Mucosa of descending colon (tissue), 3 donors: ENCODE results near the gene VOPP1. TPM values are rescaled to one million over a fixed set of nuclear protein-coding genes. Genes with fewer than 3 reads are reported as not detected.

ENCODE experiments used
- ATAC-seq: fragments of 200-7000 bp; cut with Tn5 transposase; one replicate; pipeline ENCODE4 v1.9.1; 2020; ENCODE audit warnings: mild to moderate bottlenecking, moderate library complexity
- DNase-seq, 3 donors: peaks; one replicate each; pipeline ENCODE4 v3.0.0-alpha.2; 2020
- H3K36me3 ChIP-seq: fragments of 200-600 bp; one replicate; pipeline ENCODE4 v1.8.0; 2021; ENCODE audit warnings: low read depth, mild to moderate bottlenecking
- H3K4me1 ChIP-seq: fragments of 200-600 bp; one replicate; pipeline ENCODE4 v1.8.0; 2021; ENCODE audit warnings: low read depth, mild to moderate bottlenecking
- H3K4me3 ChIP-seq: fragments of 200-600 bp; one replicate; pipeline ENCODE4 v1.8.0; 2021; ENCODE audit warnings: mild to moderate bottlenecking
- H3K9me3 ChIP-seq: fragments of 200-600 bp; one replicate; pipeline ENCODE4 v1.8.0; 2021; ENCODE audit warnings: mild to moderate bottlenecking
- intact Hi-C, 2 donors: fragments of 100-400 bp; cut with DNase I in 1 of 2; cut with micrococcal nuclease in 1 of 2; formaldehyde crosslinking; loops; one replicate each; pipeline versions ENCODE4 v1.11.0 to v1.11.1; 2022; cut with DNase I, micrococcal nuclease
- total RNA-seq, 3 donors: library from RNA; stranded (reverse); fragmentation: NEBNext Ultra II Directional in 2 of 3; extraction: Animal tissue kit (Norgen Biotek cat#: 25700) in 2 of 3; gene quantifications; one replicate each; pipeline versions ENCODE4 v1.2.1 to v1.2.4, GENCODE V29; 2021 to 2023
- TF ChIP-seq, protein P1 (sequence below): fragments of 200-600 bp; IDR thresholded peaks from one replicate; pipeline ENCODE4 v1.8.0; 2022; ENCODE audit warnings: antibody characterized with exemption, mild to moderate bottlenecking
- donor health status: DM: no; HTN: no; CAD: no; lungs with moderate emphysema.
- donor health status: DM: no; HTN: no; CAD: no.
- donor health status: DM: no; HTN: yes; CAD: no.

VOPP1 gene
- total RNA-seq, 3 donors from 2014 or later: 57.8 to 83.5 (median 75.2) TPM

DNA sequence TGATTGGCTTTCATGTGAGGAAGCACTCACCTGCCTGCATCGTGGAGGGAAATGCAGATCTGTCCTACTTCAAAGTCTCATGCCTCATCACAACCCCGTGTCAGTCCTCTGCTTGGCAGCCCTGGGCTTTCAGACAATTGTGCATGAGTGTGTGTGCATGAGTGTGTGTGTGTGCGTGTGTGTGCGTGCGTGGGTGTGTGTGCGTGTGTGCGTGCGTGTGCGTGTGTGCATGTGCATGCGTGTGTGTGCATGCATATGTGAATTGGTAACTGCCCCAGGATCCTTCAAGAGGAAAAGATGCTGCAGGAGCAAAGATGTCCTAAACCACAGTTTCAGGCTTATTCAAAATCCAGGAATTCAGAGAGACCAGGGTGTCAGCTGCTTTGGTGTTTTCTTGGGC, 135.8 kb downstream of the VOPP1 start:
- TF ChIP-seq, protein P1, sequence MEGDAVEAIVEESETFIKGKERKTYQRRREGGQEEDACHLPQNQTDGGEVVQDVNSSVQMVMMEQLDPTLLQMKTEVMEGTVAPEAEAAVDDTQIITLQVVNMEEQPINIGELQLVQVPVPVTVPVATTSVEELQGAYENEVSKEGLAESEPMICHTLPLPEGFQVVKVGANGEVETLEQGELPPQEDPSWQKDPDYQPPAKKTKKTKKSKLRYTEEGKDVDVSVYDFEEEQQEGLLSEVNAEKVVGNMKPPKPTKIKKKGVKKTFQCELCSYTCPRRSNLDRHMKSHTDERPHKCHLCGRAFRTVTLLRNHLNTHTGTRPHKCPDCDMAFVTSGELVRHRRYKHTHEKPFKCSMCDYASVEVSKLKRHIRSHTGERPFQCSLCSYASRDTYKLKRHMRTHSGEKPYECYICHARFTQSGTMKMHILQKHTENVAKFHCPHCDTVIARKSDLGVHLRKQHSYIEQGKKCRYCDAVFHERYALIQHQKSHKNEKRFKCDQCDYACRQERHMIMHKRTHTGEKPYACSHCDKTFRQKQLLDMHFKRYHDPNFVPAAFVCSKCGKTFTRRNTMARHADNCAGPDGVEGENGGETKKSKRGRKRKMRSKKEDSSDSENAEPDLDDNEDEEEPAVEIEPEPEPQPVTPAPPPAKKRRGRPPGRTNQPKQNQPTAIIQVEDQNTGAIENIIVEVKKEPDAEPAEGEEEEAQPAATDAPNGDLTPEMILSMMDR: no peak
- DNase-seq: no peak
- Histone ChIP-seq H3K9me3 (no peaks in the 10 kb centered on the region), H3K4me3 (no peak overlapping the region), H3K36me3 (no peaks in the 10 kb centered on the region), H3K4me1 (peaks cover 16% of the 10 kb centered on the region)
- intact Hi-C loops: no loop called here
- ATAC-seq: no peak

DNA sequence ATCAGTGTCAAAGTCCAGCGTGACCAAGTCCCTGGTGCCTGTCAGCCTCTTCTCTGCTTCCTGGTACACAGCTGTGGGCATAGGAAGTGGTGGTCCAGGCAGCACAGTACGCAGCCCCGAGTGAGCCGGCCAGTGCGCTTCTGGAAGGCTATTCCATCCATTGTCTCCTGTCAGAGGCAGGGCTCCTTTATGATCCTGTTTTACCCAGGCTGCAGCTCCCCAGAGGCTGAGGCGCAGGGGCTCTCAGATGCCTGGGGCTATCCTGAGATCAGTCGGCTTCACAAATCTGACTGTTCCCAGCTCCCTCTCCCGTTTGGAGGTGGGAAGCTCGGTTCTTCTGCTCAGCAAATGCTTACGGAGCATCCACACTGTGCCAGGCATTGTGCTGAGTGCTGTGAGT, 136.8 kb downstream of the VOPP1 start:
- Histone ChIP-seq H3K4me1 (peaks cover 24% of the 10 kb centered on the region), H3K9me3 (no peaks in the 10 kb centered on the region), H3K36me3 (no peaks in the 10 kb centered on the region), H3K4me3 (no peak overlapping the region)
- DNase-seq: no peak
- no peak for ATAC-seq
- TF ChIP-seq, protein P1: no peak
- intact Hi-C loops: no loop called here

GRCh38 chr7:55432939-55433784, 139.1 kb downstream of the VOPP1 start:
- intact Hi-C loops: no loop called here
- DNase-seq: peak in 1 of 3 donors; percentile 39
- ATAC-seq: peak; percentile 69

DNA sequence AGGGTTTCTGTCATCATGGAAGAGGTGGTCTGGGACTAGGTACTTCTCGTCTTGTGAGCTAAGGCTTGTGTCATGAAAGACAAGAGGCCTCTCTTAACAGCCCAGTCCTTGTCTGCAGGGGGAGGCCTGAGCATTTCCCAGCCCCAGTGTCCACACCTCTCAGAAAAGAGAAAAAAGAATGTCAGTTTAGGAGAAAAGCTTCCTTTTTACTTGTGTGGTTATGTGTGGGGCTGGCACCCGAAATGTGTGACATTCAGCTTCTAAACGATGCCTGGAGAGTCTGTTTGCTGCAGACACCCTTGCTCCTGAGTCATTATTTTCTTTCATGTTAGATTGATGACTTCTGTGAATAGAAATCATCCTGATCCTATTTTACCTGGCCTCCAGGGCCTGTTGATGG, 139.8 kb downstream of the VOPP1 start:
- no peak overlapping the region for H3K4me3 ChIP-seq
- TF ChIP-seq, protein P1: no peak
- intact Hi-C loops: no loop called here
- no peak for DNase-seq
- H3K9me3 ChIP-seq: no peaks in the 10 kb centered on the region
- H3K4me1 ChIP-seq: peaks cover 24% of the 10 kb centered on the region
- ATAC-seq: peak; percentile 2
- H3K36me3 ChIP-seq: no peaks in the 10 kb centered on the region

More at GRCh38 chr7:55432939-55433784, 139.1 kb downstream of the VOPP1 start:
- no peaks in the 10 kb centered on the region for H3K36me3 ChIP-seq
- H3K4me3 ChIP-seq: no peak overlapping the region
- no peaks in the 10 kb centered on the region for H3K9me3 ChIP-seq
- TF ChIP-seq, protein P1: no peak
- peaks cover 24% of the 10 kb centered on the region for H3K4me1 ChIP-seq

GRCh38 chr7:55431898-55432297, 140.4 kb downstream of the VOPP1 start:
- intact Hi-C loops: no loop called here
- DNase-seq (peak in 1 of 3 donors; percentile 58), ATAC-seq (peak; percentile 90)
- Histone ChIP-seq H3K9me3 (no peaks in the 10 kb centered on the region), H3K4me3 (no peak overlapping the region), H3K36me3 (no peaks in the 10 kb centered on the region), H3K4me1 (peaks cover 24% of the 10 kb centered on the region)
- TF ChIP-seq, protein P1: no peak
